Chondrocyte (in vitro differentiated cells): ENCODE data around the gene MEIS2. TPM values are rescaled to one million over a fixed set of nuclear protein-coding genes. Genes with fewer than 3 reads are reported as not detected.

Source experiments
- DNase-seq: peaks from one replicate; pipeline ENCODE4 v3.0.0; 2021; ENCODE audit warnings: mixed read lengths, low spot score
- H3K27ac Mint-ChIP-seq: one replicate; pipeline ENCODE4 v1.8.0; 2021; ENCODE audit warnings: mild to moderate bottlenecking, moderate library complexity, mixed read lengths; ENCODE audit not compliant: unreplicated experiment
- H3K27me3 Mint-ChIP-seq: 2 replicates; pipeline ENCODE4 v1.8.0; 2021; ENCODE audit warnings: low read depth, mixed read lengths
- H3K36me3 Mint-ChIP-seq: 2 replicates; pipeline ENCODE4 v1.8.0; 2021; ENCODE audit warnings: low read depth, mixed read lengths
- H3K4me1 Mint-ChIP-seq: 2 replicates; pipeline ENCODE4 v1.8.0; 2021; ENCODE audit warnings: low read depth, mild to moderate bottlenecking, mixed read lengths
- H3K4me3 Mint-ChIP-seq: one replicate; pipeline ENCODE4 v1.8.0; 2021; ENCODE audit warnings: mild to moderate bottlenecking, moderate library complexity, mixed read lengths; ENCODE audit not compliant: unreplicated experiment
- H3K9me3 Mint-ChIP-seq: 2 replicates; pipeline ENCODE4 v1.8.0; 2021; ENCODE audit warnings: low read depth, mixed read lengths
- CTCF ChIP-seq: fragments of 200-600 bp; sonication (generic); IDR thresholded peaks from 2 replicates; pipeline ENCODE4 v1.5.0; 2021; ENCODE audit warnings: antibody characterized with exemption, mild to moderate bottlenecking, moderate library complexity
- total RNA-seq: library from RNA; stranded (reverse); gene quantifications from 3 replicates; pipeline ENCODE4 v1.2.1, GENCODE V29; 2021

MEIS2 gene
- total RNA-seq, 1 donor from 2014 or later, result 28.3 TPM

- Mint-ChIP-seq H3K36me3 (peaks cover 10% of the 10 kb centered on the region), H3K4me3 (no peak overlapping the region), H3K4me1 (peaks cover 69% of the 10 kb centered on the region), H3K27me3 (no peaks in the 10 kb centered on the region), H3K9me3 (peaks cover 2% of the 10 kb centered on the region), H3K27ac (peak overlapping the region; percentile 86)
- TF ChIP-seq CTCF, result no peak
- no peak for DNase-seq
Measured at GRCh38 chr15:37057831-37058230, 42.5 kb downstream of the MEIS2 start.

DNA sequence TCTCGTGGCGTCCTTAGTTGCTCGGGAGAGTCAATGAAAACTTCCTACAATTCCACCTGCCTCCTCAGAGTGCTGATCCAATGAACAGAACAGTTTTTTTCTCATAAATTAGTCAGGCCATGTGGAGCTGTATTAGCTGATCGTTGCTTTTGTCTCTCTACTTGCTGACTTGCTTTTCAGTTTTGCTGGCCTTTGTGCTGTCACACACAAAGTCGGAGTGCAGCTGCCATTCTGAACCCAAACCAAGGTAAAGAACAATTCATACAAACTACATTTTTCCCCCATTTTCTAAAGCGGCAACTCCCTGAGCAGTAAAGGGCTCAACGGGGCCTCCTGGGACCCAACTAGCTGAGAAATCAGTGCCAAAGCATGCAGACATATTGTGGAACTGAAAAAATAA lies 43.1 kb downstream of the MEIS2 start:
- no peak for TF ChIP-seq CTCF
- H3K4me1 Mint-ChIP-seq, result peaks cover 68% of the 10 kb centered on the region
- H3K27ac Mint-ChIP-seq, result no peak overlapping the region
- peaks cover 7% of the 10 kb centered on the region for H3K36me3 Mint-ChIP-seq
- H3K9me3 Mint-ChIP-seq, result peaks cover 2% of the 10 kb centered on the region
- DNase-seq, result no peak
- no peaks in the 10 kb centered on the region for H3K27me3 Mint-ChIP-seq
- no peak overlapping the region for H3K4me3 Mint-ChIP-seq

DNA sequence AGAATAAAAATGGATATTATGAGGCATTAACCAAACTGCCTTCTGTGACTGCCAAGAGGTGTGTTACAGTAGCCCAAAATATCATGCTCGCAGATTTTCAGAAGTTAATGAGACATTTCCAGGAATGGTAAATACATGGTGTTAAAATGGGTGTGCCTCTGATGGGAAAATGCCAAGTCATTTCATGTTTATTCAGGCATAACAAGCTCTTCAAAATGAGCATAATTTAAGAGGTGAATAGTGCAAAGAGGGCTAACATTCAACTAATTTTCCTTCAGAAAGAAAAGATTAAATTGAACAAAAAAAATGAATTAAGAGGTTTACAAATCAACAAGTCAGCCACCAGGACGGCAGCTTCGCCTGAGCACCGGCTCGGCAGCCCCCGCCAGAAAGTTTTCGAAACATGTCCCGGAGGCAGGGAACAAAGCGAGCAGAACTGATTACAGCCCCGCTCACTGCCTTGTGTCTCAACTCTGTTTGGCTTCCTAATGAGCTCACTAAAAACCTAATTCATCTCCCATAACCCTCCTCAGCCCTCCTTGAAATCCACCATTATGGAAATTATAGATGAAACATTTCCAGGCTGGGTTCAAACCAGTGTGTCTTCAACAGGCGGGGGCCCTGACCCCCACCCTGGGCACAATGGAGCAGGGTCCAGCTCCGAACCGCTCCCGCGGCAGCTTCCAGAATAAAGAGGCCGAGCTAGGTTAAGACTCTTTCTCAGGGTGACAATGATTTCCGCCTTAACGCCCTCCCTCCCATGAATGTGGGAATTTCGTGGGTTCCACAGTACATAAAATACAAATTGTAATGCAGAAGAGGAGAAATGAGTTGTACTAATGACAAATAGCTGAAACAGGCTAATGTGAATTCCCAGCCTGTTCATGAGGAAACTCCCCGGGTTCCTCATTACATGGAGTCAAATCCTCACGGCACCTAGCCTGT lies 43.9 kb downstream of the MEIS2 start:
- DNase-seq, result no peak
- H3K9me3 Mint-ChIP-seq, result peaks cover 2% of the 10 kb centered on the region
- peak overlapping the region; percentile 41 for H3K27ac Mint-ChIP-seq
- no peaks in the 10 kb centered on the region for H3K27me3 Mint-ChIP-seq
- no peak for TF ChIP-seq CTCF
- H3K36me3 Mint-ChIP-seq, result peaks cover 7% of the 10 kb centered on the region
- peaks cover 64% of the 10 kb centered on the region for H3K4me1 Mint-ChIP-seq
- no peak overlapping the region for H3K4me3 Mint-ChIP-seq

- no peak overlapping the region for H3K4me3 Mint-ChIP-seq
- no peak for DNase-seq
- no peaks in the 10 kb centered on the region for H3K27me3 Mint-ChIP-seq
- H3K4me1 Mint-ChIP-seq, result peaks cover 64% of the 10 kb centered on the region
- TF ChIP-seq CTCF, result no peak
- H3K27ac Mint-ChIP-seq, result peak overlapping the region; percentile 17
- H3K9me3 Mint-ChIP-seq, result peaks cover 2% of the 10 kb centered on the region
- peaks cover 9% of the 10 kb centered on the region for H3K36me3 Mint-ChIP-seq
Measured at GRCh38 chr15:37055481-37055880, 44.9 kb downstream of the MEIS2 start.

- DNase-seq, result no peak
- no peak overlapping the region for H3K4me3 Mint-ChIP-seq
- peaks cover 2% of the 10 kb centered on the region for H3K9me3 Mint-ChIP-seq
- H3K27me3 Mint-ChIP-seq, result no peaks in the 10 kb centered on the region
- H3K36me3 Mint-ChIP-seq, result peaks cover 9% of the 10 kb centered on the region
- peak overlapping the region; percentile 18 for H3K27ac Mint-ChIP-seq
- peaks cover 64% of the 10 kb centered on the region for H3K4me1 Mint-ChIP-seq
- no peak for TF ChIP-seq CTCF
Measured at GRCh38 chr15:37054336-37054735, 46.0 kb downstream of the MEIS2 start.
